ENCODE results near the gene GNG12. TPM values are rescaled to one million over a fixed set of nuclear protein-coding genes. Genes with fewer than 3 reads are reported as not detected.

GNG12 gene
- total RNA-seq, 1 experiment from 2014 or later, result 14.3 TPM

GRCh38 chr1:67711855-67712212 is 121.4 kb downstream of the GNG12 start:
- no peaks in the 10 kb centered on the region for H3K79me1 ChIP-seq (ENCODE audit: insufficient read depth, low read depth, low read length, poor library complexity, severe bottlenecking)
- no peak overlapping the region for H3K14ac ChIP-seq (ENCODE audit: insufficient read depth, low read length)
- H2BK15ac ChIP-seq (ENCODE audit: low read depth, low read length), result no peak overlapping the region
- no peaks in the 10 kb centered on the region for H3K9me3 Mint-ChIP-seq
- H3K4me3 Mint-ChIP-seq, result no peak overlapping the region
- H3K9me3 ChIP-seq (ENCODE audit: control insufficient read depth, low read depth, low read length), result no peaks in the 10 kb centered on the region
- H3K23ac ChIP-seq (ENCODE audit: insufficient read length, low read depth, low read length), result no peak overlapping the region
- no peak overlapping the region for H3K4ac ChIP-seq (ENCODE audit: low read depth, low read length)
- no peak overlapping the region for H3K27ac ChIP-seq (ENCODE audit: insufficient read length, low read depth, low read length)
- WGBS (ENCODE audit: extremely low coverage, insufficient read length, low lambda C conversion rate), result no CpG with 5 or more reads among the region's 2 CpGs
- H4K20me1 ChIP-seq (ENCODE audit: control insufficient read depth, insufficient read depth, insufficient read length), result no peaks in the 10 kb centered on the region
- no peaks in the 10 kb centered on the region; a peak in 1 of 7 replicates for H3K36me3 Mint-ChIP-seq (ENCODE audit: insufficient read depth in 1 of 3, low read depth in 3 of 3)
- H2AK5ac ChIP-seq (ENCODE audit: insufficient read length, low read length), result no peak overlapping the region
- no peak overlapping the region for H4K5ac ChIP-seq (ENCODE audit: insufficient read length, low read depth, low read length)
- no peak for DNase-seq
- H3K4me1 Mint-ChIP-seq, result peaks cover 8 to 11% of the 10 kb centered on the region in 2 experiments
- H3K27me3 Mint-ChIP-seq (ENCODE audit: low read depth), result no peaks in the 10 kb centered on the region
- no peak overlapping the region for H4K8ac ChIP-seq (replicated peaks; ENCODE audit: insufficient read length, low read depth, low read length)
- H3K18ac ChIP-seq (ENCODE audit: insufficient read length, low read depth, low read length), result no peak overlapping the region
- H3K4me1 ChIP-seq (ENCODE audit: insufficient read depth, low read length), result no peaks in the 10 kb centered on the region
- H2BK12ac ChIP-seq (ENCODE audit: insufficient read length, low read depth, low read length), result no peak overlapping the region
- no peak overlapping the region for H2BK5ac ChIP-seq (ENCODE audit: insufficient read length, low read length)
- no peak overlapping the region for H2AFZ ChIP-seq (ENCODE audit: low read length)
- H3K23me2 ChIP-seq (ENCODE audit: insufficient read length, low read depth, low read length, poor library complexity, severe bottlenecking), result no peaks in the 10 kb centered on the region
- no peak overlapping the region for H3K9ac ChIP-seq (ENCODE audit: extremely low read depth, insufficient read length, low read length)
- H3T11ph ChIP-seq (ENCODE audit: low read length), result no peak overlapping the region
- no peak overlapping the region for H2BK120ac ChIP-seq (ENCODE audit: low read depth, low read length, poor library complexity, severe bottlenecking)
- no peak overlapping the region for H4K91ac ChIP-seq (ENCODE audit: insufficient read length, low read depth, low read length)
- H3K56ac ChIP-seq (ENCODE audit: insufficient read length, low read depth, low read length), result no peak overlapping the region
- H3K79me2 ChIP-seq (ENCODE audit: insufficient read depth, low read length), result no peaks in the 10 kb centered on the region
- no peak overlapping the region for H3K27ac Mint-ChIP-seq
- H3K4me2 ChIP-seq (ENCODE audit: insufficient read depth, insufficient read length, low read length), result no peak overlapping the region
- H2BK20ac ChIP-seq (ENCODE audit: low read depth, low read length, poor library complexity, severe bottlenecking), result no peak overlapping the region
- no peaks in the 10 kb centered on the region for H3K27me3 ChIP-seq (ENCODE audit: insufficient read depth, low read length)
- TF ChIP-seq CTCF (conservative IDR thresholded peaks at IDR 0.05), result no peak

All from H9 (cell line).